GM19193 (cell line): ENCODE results near the gene BAG3.

ENCODE experiments used
- POLR2A ChIP-seq: IDR thresholded peaks from 4 replicates; pipeline ENCODE4 v1.6.1; 2011; ENCODE audit not compliant: insufficient read depth, insufficient read length; ENCODE audit errors: extremely low read depth

Gene BAG3

DNA sequence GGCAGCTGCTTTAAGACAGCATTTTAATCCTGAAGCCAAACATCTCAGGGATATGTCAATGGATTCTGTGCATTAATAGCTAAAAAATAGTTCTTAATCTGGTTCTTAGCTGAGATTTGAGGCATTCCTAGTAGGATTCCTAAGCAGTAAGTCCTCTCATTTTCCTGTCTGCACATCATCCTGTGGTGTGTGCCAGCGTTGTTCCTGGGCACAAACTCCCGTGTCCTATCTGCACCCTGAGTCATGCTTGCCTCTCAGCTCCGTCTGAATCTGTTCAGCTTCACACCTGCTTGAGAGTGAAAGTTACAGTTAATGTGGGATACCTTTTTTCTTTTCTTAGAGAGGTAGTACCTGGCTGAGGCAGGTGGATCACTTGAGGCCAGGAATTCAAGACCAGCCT lies 19.5 kb downstream of the BAG3 start:
- no peak for TF ChIP-seq POLR2A

DNA sequence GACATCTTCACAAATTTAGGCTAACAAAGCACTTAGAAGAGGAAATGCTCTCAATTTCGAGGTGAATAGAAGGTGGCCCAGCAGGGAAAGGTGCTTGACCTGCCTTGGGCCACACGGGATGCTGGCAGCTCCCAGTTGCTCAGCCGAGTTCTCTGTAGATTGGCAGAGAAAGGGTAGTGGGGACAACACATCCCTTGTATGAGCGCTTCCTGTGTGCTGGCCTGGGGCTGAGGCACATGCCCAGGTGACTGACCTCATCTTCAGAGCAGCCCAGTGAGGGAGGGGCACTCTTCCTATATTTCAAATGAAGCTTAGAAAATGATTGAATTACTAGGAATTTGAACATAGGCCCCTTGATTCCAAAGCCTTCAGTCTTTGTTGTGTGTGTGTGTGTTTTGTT lies 20.2 kb downstream of the BAG3 start:
- TF ChIP-seq POLR2A, result no peak

DNA sequence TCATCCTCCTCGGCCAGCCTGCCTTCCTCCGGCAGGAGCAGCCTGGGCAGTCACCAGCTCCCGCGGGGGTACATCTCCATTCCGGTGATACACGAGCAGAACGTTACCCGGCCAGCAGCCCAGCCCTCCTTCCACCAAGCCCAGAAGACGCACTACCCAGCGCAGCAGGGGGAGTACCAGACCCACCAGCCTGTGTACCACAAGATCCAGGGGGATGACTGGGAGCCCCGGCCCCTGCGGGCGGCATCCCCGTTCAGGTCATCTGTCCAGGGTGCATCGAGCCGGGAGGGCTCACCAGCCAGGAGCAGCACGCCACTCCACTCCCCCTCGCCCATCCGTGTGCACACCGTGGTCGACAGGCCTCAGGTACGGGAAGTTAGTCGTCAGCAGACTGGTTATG lies 21.1 kb downstream of the BAG3 start:
- TF ChIP-seq POLR2A, result no peak

DNA sequence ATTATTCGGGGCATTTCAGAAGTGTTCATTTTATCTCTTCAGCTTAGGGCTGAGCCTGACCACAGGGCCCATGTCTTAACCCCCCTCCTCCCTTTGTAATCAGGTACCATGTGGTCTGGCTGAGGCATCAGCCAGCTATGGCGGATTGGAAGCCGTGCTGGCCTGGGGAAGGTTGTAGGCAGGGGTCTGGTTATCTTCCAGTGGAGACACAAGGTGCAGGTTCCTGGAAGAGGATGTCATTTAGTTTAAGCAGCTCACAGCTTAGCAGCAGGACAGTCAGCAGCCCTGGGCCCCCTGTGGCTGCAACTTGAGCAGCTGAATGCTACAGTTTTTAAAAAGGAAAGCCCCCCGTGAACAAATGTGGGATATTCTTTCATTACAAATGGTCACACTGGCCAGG lies 22.1 kb downstream of the BAG3 start:
- TF ChIP-seq POLR2A, result no peak

DNA sequence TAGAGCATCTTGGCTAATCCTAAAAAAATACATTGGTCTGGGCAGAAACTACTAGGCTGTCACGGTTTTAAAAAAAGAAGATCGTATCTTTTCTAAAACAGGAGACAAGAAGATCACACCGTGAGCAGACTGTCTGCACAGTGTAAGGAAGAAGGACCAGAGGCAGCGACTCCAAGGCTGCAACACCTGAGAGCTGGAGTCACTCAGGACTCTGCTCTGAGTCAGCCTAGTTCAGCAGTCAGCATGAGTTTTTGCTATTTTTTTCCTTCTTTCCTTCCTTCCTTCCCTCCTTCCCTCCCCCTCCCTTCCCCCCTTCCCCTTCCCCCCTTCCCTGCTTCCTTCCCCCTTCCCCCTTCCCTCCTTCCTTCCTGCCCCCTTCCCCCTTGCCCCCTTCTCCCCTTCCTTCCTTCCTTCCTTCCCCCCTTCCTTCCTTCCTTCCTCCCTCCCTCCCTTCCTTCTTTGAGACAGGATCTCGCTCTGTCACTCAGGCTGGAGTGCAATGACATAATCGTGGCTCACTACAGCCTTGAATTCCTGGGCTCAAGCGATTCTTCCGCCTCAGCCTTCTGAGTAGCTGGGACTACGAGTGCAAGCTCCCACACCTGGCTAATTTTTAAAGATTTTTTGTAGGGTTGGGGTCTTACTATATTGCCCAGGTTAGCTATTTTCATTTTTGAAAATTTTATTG lies 24.4 kb downstream of the BAG3 start:
- no peak for TF ChIP-seq POLR2A

DNA sequence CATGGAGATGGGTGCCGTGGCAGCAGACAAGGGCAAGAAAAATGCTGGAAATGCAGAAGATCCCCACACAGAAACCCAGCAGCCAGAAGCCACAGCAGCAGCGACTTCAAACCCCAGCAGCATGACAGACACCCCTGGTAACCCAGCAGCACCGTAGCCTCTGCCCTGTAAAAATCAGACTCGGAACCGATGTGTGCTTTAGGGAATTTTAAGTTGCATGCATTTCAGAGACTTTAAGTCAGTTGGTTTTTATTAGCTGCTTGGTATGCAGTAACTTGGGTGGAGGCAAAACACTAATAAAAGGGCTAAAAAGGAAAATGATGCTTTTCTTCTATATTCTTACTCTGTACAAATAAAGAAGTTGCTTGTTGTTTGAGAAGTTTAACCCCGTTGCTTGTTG lies 25.9 kb downstream of the BAG3 start:
- no peak for TF ChIP-seq POLR2A

DNA sequence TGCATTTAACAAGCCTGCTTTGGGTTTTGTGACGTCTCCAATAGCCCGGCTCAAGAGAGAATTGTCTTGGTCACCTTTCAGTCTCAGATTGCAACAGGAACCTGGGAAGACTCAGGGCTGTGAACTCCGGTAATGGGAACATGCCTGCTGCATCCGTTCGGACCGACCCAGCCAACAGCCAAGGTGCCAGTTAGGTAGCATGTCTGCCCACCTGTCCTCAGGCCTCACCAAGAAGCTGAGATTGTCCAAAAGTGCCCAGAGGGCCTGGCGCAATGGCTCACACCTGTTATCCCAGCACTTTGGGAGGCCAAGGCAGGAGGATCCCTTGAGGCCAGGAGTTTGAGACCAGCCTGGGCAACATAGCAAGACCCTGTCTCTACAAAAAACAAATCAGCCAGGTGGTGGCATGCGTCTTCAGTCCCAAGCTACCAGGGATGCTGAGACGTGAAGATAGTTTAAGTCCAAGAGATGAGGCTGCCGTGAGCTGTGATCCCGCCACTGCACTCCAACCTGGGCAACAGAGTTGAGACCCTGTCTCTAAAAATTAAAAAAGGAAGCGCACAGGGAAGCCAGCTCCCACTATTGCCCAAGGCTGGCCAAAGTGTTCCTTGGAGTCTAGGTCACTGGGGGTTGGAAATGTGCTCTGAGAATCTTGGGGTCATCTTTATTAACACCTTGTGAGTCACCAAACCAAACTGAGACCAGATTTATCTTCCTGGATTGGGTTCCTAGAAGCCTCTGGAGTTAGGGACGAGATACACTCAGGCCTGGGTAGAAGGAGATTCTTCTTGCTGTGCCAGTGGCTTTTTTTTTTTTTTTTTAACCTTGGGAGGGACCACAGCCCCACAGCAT lies 26.9 kb downstream of the BAG3 start:
- no peak for TF ChIP-seq POLR2A

DNA sequence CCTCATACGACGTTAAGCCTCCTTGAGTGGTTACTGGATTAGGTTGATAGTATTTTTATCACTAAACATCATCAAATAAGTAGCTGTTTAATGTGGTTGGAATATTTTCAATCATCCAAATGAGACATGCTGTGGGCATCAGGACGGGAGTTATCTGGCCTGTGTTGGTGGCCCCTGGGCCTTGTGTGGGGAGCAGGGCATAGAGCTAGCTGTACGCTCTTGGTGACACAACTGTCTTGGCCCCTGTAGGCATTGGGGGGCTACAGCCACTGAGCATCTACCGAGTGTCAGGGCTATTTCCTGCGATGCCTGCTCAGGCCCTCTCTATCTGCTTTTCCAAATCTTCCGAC lies 28.3 kb downstream of the BAG3 start:
- no peak for TF ChIP-seq POLR2A

DNA sequence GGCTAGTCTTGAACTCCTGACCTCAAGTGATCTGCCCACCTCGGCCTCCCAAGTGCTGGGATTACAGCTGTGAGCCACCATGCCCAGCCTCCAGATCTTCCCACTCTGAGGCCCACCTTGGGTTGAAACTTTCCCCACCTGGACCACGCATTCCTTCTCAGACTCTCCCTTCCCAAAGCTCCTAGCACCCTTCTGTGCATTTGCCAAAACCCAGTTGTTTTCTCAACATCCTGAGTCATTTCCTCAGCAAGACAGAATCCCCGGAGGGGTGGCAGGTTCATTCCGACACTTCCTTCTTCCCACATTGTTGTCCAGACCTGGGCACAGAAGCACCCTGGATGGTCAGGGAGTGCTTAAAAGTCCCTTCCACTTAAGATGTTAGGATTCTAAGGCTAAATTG lies 28.9 kb downstream of the BAG3 start:
- TF ChIP-seq POLR2A, result no peak

DNA sequence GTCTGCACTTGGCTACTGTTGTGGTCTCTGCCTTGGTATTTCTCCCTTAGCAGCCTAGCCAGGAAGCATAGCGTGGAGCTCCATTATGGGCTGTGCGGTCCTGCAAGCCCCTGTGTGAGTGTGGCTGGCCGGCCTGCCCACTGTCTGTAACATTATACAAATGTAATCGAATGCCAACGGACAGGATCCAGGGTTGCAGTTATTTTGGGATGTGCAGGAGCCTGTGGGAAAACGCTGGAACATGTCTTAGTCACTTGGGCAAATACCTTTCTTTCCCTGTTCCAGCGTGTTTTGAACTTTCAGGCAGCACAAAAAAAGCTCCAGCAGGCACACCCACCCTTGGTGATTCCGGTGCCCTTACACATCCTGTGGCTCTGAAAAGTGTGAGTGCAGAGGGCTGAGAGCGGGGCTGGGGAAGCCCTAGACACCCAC lies 29.5 kb downstream of the BAG3 start:
- no peak for TF ChIP-seq POLR2A

DNA sequence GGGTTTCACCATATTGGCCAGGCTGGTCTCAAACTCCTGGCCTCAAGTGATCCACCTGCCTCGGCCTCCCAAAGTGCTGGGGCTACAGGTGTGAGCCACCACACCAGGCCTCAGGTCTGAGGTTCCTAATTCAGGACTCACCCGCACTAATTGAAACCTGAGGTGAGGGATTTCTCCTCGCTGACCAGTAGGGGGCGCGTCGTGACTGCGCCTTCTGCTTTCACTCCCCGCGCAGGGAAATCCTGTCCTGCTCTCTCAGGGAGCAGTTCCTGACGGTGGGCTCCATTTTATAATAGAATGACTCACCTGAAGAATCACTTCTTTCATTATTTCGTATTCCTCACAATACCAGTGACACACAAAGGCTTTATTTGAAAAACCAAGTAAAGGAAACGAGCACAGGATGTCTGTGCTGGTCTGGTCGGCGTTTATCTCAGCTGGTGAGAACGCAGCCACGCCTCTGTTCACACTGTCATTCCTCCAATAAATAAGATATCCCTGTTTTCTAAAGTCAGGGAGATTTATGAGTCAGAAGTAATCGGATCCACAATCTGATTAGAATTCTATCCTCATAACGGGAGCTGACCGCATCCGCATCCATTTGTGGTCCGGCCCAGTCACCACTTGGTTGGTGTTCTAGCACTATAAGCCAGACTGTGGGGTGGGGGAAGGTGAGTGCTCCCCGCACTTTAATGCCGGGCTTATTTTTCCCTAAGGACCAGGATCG lies 35.4 kb downstream of the BAG3 start:
- TF ChIP-seq POLR2A, result no peak

DNA sequence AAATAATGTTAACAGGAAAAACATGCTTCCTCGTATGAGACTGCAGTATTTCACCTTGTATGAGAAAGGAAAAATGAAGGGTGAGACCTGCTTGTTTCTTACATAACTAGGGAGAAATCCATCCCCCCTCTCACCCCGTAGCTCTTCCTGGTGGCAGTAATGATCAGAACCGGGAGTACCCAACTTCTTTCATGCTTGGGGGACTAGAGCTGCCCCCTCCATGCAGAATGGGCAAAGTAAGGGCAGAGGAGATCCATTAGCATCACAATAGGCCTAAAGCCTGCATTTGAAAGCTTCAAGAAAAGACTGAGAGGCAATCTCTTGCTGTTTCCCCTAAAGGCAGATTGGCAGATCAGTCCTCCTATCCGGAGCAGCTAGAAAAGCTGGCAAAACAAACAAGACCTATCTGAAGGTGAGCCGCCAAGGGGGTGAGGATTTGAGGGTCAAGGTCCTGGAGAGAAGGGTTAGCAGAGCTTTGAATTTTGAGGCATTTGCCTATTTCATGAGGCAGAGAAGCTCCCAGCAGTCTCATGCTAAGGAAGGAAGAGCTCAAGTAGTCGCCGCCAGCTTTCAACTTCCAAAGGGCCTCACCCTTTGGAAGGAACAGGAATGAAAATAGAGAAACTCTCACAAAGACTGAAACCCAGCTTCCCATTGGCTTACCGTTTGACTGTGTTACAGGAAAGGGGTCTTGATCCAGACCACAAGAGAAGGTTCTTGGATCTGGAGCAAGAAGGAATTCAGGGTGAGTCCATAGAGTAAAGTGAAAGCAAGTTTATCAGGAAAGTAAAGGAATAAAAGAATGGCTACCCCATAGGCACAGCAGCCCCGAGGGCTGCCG lies 36.2 kb downstream of the BAG3 start:
- TF ChIP-seq POLR2A, result no peak

DNA sequence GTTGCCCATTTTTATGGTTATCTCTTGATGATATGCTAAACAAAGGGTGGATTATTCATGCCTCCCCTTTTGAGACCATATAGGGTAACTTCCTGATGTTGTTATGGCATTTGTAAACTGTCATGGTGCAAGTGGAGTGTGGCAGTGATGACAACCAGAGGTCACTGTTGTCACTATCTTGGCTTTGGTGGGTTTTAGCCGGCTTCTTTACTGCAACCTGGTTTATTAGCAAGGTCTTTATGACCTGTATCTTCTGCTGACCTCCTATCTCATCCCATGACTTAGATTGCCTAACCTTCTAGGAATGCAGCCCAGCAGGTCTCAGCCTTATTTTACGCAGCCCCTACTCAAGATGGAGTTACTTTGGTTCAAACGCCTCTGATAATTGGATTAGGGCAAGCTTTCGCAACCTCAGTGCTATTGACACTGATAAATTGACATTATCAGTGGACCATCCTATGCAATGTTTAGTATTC lies 36.9 kb downstream of the BAG3 start:
- TF ChIP-seq POLR2A, result no peak

DNA sequence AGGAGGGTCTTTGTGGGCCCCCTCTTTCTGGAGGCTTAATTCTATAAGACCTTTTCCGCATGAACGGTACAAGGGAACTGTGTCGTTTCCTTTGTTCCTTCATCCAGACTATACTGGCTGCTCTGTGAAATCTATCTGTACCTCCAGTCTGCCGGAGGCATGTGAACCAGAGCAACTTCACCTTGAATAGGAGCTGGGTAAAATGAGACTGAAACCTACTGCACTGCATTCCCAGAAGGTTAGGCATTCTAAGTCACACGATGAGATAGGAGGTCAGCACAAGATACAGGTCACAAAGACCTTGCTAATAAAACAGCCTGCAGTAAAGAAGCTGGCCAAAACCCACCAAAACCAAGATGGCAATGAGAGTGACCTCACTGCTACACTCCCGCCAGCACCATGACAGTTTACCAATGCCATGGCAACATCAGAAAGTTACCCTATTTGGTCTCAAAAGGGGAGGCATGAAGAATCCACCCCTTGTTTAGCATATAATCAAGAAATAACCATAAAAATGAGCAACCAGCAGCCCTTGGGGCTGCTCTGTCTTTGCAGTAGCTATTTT lies 37.9 kb downstream of the BAG3 start:
- no peak for TF ChIP-seq POLR2A
